HepG2 (cell line): ENCODE results near the gene INPP5E. TPM values are rescaled to one million over a fixed set of nuclear protein-coding genes. Genes with fewer than 3 reads are reported as not detected.

Experiments
- HMGXB4 ChIP-seq, 2 experiments: sonication (generic) in 1 of 2; formaldehyde crosslinking in 1 of 2; IDR thresholded peaks; 2 replicates each; pipeline versions ENCODE4 v1.4.0 to v1.6.1; 2018 to 2020; ENCODE audit warnings: missing genetic modification reagents in 2 of 2, borderline replicate concordance in 1 of 2, low read depth in 1 of 2, mild to moderate bottlenecking in 1 of 2, missing biosample characterization in 1 of 2
- PITX1 ChIP-seq: sonication (generic); formaldehyde crosslinking; IDR thresholded peaks from 2 replicates; pipeline ENCODE4 v1.5.1; 2020; ENCODE audit warnings: mild to moderate bottlenecking, missing genetic modification reagents
- PLSCR1 ChIP-seq: sonication (generic); formaldehyde crosslinking; IDR thresholded peaks from 2 replicates; pipeline ENCODE4 v1.5.0; 2020; ENCODE audit warnings: missing genetic modification reagents, mild to moderate bottlenecking, borderline replicate concordance
- PRDM15 ChIP-seq: sonication (generic); formaldehyde crosslinking; IDR thresholded peaks from 2 replicates; pipeline ENCODE4 v1.4.0; 2020; ENCODE audit warnings: missing genetic modification reagents
- RFX5 ChIP-seq: IDR thresholded peaks from 2 replicates; pipeline ENCODE4 v1.6.1; 2011; ENCODE audit warnings: low read depth, low read length, improper control_type of control experiment
- SNAI1 ChIP-seq: sonication (generic); formaldehyde crosslinking; IDR thresholded peaks from 2 replicates; pipeline ENCODE4 v1.5.0; 2020; ENCODE audit warnings: mild to moderate bottlenecking, missing genetic modification reagents, borderline replicate concordance
- SOX13 ChIP-seq, 3 experiments: fragments of 450-650 bp in 1 of 3; sonication (generic) in 1 of 3; formaldehyde crosslinking in 1 of 3; IDR thresholded peaks in 2 of 3; conservative IDR thresholded peaks in 1 of 3; 2 replicates each; pipeline versions ENCODE4 v1.5.0 to v1.6.1; 2016 to 2020; ENCODE audit warnings: antibody characterized with exemption in 1 of 3, mild to moderate bottlenecking in 1 of 3, missing compliant biosample characterization in 1 of 3, missing genetic modification reagents in 1 of 3, moderate library complexity in 1 of 3
- TIGD3 ChIP-seq: sonication (generic); formaldehyde crosslinking; IDR thresholded peaks from 2 replicates; pipeline ENCODE4 v1.5.1; 2020; ENCODE audit warnings: mild to moderate bottlenecking, missing genetic modification reagents, borderline replicate concordance
- ZNF839 ChIP-seq: sonication (generic); formaldehyde crosslinking; IDR thresholded peaks from 2 replicates; pipeline ENCODE4 v1.4.0; 2020; ENCODE audit warnings: missing genetic modification reagents, mild to moderate bottlenecking, borderline replicate concordance
- polyA plus RNA-seq, 8 experiments: library from polyadenylated mRNA; depleted of rRNA in 3 of 8; stranded (reverse) in 7 of 8; unstranded in 1 of 8; fragments of >200 nt; fragmentation: Illumina TruSeq in 4 of 8; extraction: Trizol in 4 of 8; gene quantifications; 2 replicates each; pipeline versions ENCODE4 v1.2.1 to v1.2.3, GENCODE V29; 2011 to 2016; ENCODE audit warnings: low read depth in 4 of 8, missing spikeins in 1 of 8, mixed read lengths in 1 of 8; ENCODE audit not compliant: insufficient read depth in 1 of 8
- total RNA-seq, 5 experiments: library from RNA; depleted of rRNA; stranded (reverse); fragments of >200 nt; fragmentation: Illumina TruSeq; extraction: Trizol; gene quantifications; 2 replicates each; pipeline ENCODE4 v1.2.3, GENCODE V29; 2016; ENCODE audit warnings: low read depth in 1 of 5
- TF ChIP-seq, protein P1 (sequence below): sonication (generic); formaldehyde crosslinking; IDR thresholded peaks from 2 replicates; pipeline ENCODE4 v1.4.0; 2020; ENCODE audit warnings: mild to moderate bottlenecking, missing genetic modification reagents
- TF ChIP-seq, protein P2 (sequence below): sonication (generic); formaldehyde crosslinking; IDR thresholded peaks from 2 replicates; pipeline ENCODE4 v1.8.1; 2023; ENCODE audit warnings: mild to moderate bottlenecking, moderate library complexity, missing genetic modification reagents

Gene INPP5E
- total and polyA plus RNA-seq, 2 of the 13 experiments (the other 11 are each of a cell fraction or from before 2014, with no cell fraction given) = 5.5 TPM

DNA sequence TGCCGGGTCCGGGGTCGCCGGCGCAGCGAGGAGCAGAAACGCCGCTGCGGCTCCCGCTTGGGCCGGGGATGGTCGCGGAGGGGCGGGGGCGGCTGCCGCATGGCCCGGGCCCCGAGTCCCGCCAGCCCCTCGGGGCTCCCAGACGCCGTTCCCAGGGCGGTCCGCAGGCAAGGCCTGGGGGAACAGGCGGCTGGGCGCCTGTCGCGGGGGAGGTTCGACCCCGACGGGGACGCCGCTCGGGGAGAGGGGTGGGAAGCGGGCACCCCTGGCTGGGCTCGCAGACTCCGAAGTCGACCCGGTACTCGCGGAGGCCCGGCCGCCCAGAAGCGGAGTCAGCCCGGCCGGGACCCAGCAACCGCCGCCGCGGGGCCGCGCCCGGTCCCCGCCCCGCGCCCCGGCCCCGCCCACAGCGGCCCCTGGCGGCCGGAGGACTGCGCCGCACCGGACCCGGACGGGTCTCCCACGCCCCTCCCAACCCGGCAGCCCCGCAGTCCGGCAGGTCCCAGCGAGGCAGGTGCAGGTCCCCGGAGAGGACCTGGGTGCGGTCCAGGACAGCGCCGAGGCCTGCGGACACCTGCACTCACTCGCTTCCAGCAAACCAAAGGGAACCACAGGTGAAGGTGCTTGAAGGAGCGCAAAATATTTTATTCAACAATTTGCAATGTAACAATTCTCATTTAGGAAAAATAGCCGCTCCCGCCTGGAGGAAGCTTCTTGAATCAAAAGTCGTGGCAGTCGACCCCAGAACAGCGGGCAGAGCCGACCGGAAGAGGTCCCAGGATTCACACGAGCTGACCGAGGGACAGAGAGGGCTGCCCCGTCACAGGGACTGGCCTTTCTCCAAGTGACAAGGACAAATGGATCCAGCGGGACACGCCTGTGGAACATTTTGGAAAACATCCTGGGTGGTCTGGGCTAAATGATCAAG lies at the start of gene INPP5E (continued):
- TF ChIP-seq ZNF839 (CRISPR knock-in tag) = no peak
- TF ChIP-seq PLSCR1 (CRISPR knock-in tag) = no peak
- TF ChIP-seq, protein P1, sequence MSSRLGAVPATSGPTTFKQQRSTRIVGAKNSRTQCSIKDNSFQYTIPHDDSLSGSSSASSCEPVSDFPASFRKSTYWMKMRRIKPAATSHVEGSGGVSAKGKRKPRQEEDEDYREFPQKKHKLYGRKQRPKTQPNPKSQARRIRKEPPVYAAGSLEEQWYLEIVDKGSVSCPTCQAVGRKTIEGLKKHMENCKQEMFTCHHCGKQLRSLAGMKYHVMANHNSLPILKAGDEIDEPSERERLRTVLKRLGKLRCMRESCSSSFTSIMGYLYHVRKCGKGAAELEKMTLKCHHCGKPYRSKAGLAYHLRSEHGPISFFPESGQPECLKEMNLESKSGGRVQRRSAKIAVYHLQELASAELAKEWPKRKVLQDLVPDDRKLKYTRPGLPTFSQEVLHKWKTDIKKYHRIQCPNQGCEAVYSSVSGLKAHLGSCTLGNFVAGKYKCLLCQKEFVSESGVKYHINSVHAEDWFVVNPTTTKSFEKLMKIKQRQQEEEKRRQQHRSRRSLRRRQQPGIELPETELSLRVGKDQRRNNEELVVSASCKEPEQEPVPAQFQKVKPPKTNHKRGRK = no peak
- 0 out of 2 replicates have a peak, but pooled peaks have one; percentile 11 for TF ChIP-seq SNAI1 (CRISPR knock-in tag)
- TF ChIP-seq HMGXB4 (CRISPR knock-in tag; IDR thresholded peaks at IDR 0.05; ENCODE audit: borderline replicate concordance in 1 of 2, low read depth in 1 of 2) = peak in 1 of 2 experiments; percentile 20; a peak in 1 of 4 replicates
- TF ChIP-seq TIGD3 = no peak
- TF ChIP-seq RFX5 = no peak
- TF ChIP-seq PITX1 (CRISPR knock-in tag) = no peak
- 0 out of 2 replicates have a peak, but pooled peaks have one; percentile 45 for TF ChIP-seq PRDM15 (CRISPR knock-in tag)
- no peak for TF ChIP-seq SOX13 (IDR thresholded peaks at IDR 0.05)
- TF ChIP-seq SOX13 (CRISPR knock-in tag; conservative IDR thresholded peaks at IDR 0.05 in 1 of 2, IDR thresholded peaks at IDR 0.05 in 1 of 2) = no peak
- TF ChIP-seq, protein P2, sequence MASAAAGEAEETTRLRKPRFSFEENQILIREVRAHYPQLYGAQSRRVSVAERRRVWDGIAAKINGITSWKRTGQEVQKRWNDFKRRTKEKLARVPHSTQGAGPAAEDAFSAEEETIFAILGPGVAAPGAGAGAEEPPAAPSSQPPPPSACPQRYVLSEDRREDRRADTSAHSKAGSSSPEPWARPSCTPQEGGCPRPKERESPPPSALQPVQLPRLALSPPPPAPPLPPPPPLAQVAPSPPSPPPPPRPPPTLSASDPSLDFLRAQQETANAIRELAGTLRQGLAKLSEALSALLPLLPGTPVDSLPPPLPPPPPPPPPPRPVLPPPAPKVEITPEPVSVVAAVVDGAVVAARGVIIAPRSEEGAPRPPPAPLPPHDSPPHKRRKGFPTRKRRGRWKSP (CRISPR knock-in tag) = no peak
